DMS79 treated with DMSO at 0.1 percent for 48 hours (cell line): ENCODE data around the gene AEN.

Experiments used
- DNase-seq: peaks from one replicate; lab custom pipeline; 2025; lab: John Stamatoyannopoulos, UW

AEN gene

DNA sequence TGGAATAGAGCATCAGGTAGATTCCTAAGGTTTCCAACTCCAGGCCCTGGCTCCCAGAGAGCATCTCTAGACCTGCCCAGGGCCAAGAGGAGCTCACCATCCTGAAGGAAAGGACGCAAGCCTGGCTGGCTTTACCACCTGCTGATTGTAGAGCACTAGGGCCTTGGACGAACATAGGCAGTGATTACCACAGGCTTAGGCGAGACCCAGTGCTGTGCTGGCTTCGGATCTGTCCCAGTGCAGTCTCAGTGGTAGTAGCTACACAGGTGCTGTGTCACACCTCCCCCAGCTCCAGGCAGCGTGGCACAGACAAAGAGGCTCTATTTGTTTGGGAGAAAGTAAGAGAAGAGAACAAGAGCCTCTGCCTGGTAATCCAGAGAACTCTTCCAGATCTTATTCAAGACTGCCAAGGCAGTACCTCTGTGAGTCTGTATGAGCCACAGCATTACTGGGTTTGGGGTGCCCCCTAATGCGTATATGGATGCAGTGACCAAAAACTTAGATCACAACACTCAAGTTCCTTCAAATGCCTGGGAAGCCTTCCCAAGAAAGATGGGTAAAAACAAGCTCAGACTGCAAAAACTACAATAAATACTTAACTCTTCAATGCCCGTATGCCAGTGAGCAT is 43.1 kb downstream of the AEN start:
- no peak for DNase-seq

DNA sequence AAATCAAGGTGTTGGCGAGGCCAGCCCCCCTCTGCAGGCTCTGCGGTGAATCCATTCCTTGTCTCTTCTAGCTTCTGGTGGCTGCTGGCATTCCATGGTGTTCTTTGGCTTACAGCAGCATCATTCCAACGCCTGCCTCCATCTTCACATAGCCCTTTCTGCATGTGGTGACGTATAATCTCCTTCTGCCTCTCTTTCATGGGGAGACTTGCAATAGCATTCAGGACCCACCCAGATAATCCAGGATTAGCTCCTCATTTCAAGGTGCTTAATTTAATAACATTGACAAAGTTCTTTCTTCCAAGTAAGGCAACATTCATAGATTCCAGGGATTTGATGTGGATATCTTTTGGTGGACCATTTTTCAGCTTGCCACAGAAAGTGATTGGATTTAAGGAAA is 53.5 kb downstream of the AEN start:
- no peak for DNase-seq

DNA sequence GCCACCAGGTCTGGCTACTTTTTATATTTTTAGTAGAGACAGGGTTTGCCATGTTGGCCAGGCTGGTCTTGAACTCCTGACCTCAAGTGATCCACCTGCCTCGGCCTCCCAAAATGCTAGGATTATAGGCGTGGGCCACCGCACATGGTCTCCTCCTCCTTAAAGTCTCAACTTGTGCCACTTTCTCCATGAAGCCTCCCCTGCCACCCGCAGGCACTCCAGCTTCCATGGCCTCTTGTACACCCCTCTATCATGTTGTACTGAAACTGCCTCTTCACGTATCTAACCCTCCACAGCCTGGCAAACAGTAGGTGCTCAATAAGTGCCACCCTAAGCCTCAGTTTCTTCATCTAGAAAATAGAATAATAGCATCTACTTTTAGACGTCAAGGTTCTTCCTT is 57.6 kb downstream of the AEN start:
- DNase-seq = no peak

DNA sequence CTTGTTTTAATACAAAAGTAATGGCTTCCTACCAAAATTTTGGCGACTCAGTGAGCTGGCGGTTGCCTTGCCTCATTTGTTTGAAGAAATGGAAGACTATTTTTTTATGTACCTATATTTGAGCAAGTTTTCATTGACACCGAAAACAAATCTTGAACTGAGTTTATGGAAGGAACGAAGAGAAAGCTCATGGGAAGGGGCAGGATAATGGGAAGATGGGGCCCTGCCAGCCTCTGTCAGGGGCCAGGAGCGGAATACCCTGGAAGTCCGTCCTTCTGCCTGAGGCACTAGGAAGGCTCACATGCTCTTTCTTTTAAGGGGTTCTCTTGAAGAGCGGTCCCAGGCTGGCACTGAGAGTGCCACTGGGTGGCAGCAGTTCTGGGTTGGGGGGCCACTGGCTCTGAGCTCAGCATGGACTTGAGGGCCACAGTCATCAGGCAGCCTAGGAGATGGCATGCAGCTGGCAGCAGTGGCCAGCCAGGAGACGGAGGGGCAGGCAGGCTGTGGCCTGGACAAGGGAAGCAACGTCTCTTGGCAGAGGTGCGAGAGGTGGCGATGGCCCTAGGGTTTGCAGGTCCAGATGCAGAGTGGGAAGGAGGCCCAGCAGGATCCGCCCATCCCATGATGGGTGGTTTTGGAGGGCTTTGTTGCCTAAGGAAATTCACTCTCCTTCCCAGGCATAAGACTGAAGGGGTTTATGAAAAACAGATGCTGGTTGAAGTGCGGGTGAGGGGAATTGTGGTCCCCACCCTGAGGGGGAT is 59.3 kb downstream of the AEN start:
- no peak for DNase-seq

DNA sequence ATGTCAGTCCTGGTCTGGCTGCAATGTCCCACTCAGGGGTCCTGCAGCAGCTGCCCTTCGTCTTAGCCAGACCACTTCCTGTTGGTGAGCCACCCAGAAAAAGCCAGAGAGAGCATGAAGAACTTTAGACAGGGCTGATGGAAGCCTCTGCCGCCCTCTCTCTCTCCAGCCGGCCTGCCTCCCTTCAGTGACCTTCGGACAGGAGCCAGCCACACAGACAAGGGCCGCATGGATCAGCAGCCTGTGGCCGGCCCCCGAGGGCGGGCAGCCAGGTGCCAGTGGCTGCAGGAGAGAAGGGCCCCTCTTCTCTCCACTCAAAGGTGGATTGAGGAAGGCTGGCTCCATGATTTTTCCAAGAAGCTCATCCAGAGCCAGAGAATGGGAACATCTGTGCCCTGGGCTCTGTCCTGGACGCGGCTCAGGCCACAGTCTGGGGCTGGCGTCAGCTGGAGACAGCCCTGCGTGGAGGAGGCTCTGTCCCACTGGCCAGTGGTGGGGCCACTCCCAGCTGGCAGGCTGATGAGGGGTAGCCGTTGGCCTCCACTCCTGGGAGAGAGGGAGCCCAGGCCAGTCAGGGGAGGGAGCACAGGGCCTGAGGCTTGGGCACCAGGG is 60.6 kb downstream of the AEN start:
- DNase-seq = no peak
